GM18858 (cell line): Measurements from ENCODE around the gene BCAS3.
"Not testable (repeated sequence)": the region's sequence is repeated elsewhere in the genome, so short reads cannot be mapped to it uniquely, and the experiment has no call there.

Source experiments
- ATAC-seq: cut with Tn5 transposase; IDR thresholded peaks from one replicate; pipeline ENCODE4 v1.9.1; 2021; ENCODE audit not compliant: unreplicated experiment

BCAS3 gene

GRCh38 chr17:60863892-60864707 lies 186.4 kb downstream of the BCAS3 start:
- no peak for ATAC-seq

- ATAC-seq, result no peak
Observed at GRCh38 chr17:60864708-60865005, 187.0 kb downstream of the BCAS3 start.

GRCh38 chr17:60874772-60875171 lies 197.1 kb downstream of the BCAS3 start:
- ATAC-seq, result no peak

GRCh38 chr17:60886731-60887613 lies 209.3 kb downstream of the BCAS3 start:
- not testable (repeated sequence) for ATAC-seq

- ATAC-seq, result no peak
Observed at GRCh38 chr17:60887614-60888028, 210.0 kb downstream of the BCAS3 start.

- ATAC-seq, result no peak
Observed at GRCh38 chr17:60888812-60889709, 211.4 kb downstream of the BCAS3 start.

GRCh38 chr17:60891149-60891548 lies 213.5 kb downstream of the BCAS3 start:
- ATAC-seq, result no peak

- no peak for ATAC-seq
Observed at GRCh38 chr17:60893475-60893874, 215.8 kb downstream of the BCAS3 start.

- no peak for ATAC-seq
Observed at GRCh38 chr17:60896996-60897395, 219.3 kb downstream of the BCAS3 start.

- no peak for ATAC-seq
Observed at GRCh38 chr17:60899115-60899514, 221.5 kb downstream of the BCAS3 start.

GRCh38 chr17:60900688-60901087 lies 223.0 kb downstream of the BCAS3 start:
- no peak for ATAC-seq

GRCh38 chr17:60901242-60901641 lies 223.6 kb downstream of the BCAS3 start:
- ATAC-seq, result no peak

- ATAC-seq, result no peak
Observed at GRCh38 chr17:60901806-60902205, 224.2 kb downstream of the BCAS3 start.

- no peak for ATAC-seq
Observed at GRCh38 chr17:60902399-60902798, 224.7 kb downstream of the BCAS3 start.

GRCh38 chr17:60904582-60904981 lies 226.9 kb downstream of the BCAS3 start:
- ATAC-seq, result no peak

- ATAC-seq, result no peak
Observed at GRCh38 chr17:60905709-60906108, 228.1 kb downstream of the BCAS3 start.

GRCh38 chr17:60908324-60908723 lies 230.7 kb downstream of the BCAS3 start:
- ATAC-seq, result no peak

- no peak for ATAC-seq
Observed at GRCh38 chr17:60909405-60909804, 231.8 kb downstream of the BCAS3 start.

GRCh38 chr17:60910415-60910814 lies 232.8 kb downstream of the BCAS3 start:
- no peak for ATAC-seq

GRCh38 chr17:60914078-60914477 lies 236.4 kb downstream of the BCAS3 start:
- no peak for ATAC-seq

GRCh38 chr17:60916043-60916442 lies 238.4 kb downstream of the BCAS3 start:
- ATAC-seq, result no peak
